ENCODE data around the gene SLC40A1. TPM values are rescaled to one million over a fixed set of nuclear protein-coding genes. Genes with fewer than 3 reads are reported as not detected.

Gene SLC40A1
- total RNA-seq, 1 experiment from 2014 or later: 1.7 TPM

DNA sequence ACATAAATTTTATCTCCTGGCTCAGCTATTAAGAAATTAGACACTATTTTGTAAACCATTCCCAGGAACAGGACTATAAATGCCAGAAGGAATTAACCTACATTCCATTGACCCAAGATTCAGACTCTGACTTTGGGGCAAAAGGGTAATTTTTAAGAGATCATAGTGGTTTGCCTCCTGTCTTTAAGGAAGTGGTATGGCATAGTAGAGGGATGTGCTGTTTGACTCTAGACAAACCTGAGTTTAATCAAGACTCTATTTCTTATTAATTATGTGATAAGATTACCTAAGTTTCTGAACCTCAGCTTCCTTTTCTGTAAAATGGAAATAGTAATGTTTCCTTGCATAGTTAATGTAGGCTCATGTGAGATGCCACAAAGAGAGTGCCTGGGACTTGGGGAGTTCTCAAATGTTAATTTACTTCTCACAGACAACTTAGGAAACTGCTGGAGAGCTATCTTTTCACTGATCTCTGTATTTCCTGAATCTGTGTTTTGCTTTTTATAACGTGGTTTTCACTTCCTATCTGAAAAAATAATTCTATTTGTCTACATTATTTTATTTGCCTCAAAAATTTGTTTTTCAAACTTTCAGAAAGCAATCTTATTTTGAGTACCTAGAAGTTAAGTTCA is 11.9 kb upstream of the SLC40A1 start:
- CTCF ChIA-PET: no interaction called here
- DNase-seq: no peak
- H3K36me3 ChIP-seq (ENCODE audit: low read depth, low read length): no peaks in the 10 kb centered on the region

DNA sequence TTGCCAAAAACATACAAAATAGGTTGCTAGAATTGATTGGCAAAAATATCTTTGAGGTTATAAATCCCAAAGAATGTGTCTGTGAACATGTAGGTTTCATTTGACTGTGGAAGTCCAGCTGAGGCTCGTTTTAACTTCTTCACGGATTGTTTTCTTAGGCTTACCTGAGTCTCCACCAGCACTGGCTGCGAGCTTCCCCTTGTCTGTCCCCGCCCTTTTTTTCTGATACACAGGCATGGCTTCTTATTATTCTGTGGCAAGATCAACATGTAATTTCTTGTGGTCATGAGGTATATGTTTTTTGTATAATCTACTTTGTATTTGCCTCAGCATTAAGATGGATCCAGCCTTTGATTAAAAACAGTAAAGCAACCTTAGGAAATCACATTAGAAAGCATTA is 7.2 kb upstream of the SLC40A1 start:
- H3K4me3 ChIP-seq (ENCODE audit: low read length): no peak overlapping the region
- no peaks in the 10 kb centered on the region for H4K20me1 ChIP-seq (ENCODE audit: low read length)
- no peak overlapping the region for H2AFZ ChIP-seq (ENCODE audit: low read length)
- no peak for ATAC-seq
- ChIA-PET POLR2A (ENCODE audit: unreplicated experiment) (no interaction called here), CTCF (no interaction called here)
- no peaks in the 10 kb centered on the region for H3K4me1 ChIP-seq (ENCODE audit: insufficient read depth, low read length)
- no peaks in the 10 kb centered on the region for H3K9me2 ChIP-seq (replicated peaks; ENCODE audit: low read length)
- no peaks in the 10 kb centered on the region for H3F3A ChIP-seq (ENCODE audit: low read length, unreplicated experiment)
- H3K79me2 ChIP-seq (ENCODE audit: low read length): no peaks in the 10 kb centered on the region
- intact Hi-C loops (cut with micrococcal nuclease): no loop called here
- no peaks in the 10 kb centered on the region for H3K9me3 ChIP-seq (ENCODE audit: low read length)
- no peak for DNase-seq
- H3K36me3 ChIP-seq (ENCODE audit: low read depth, low read length): no peaks in the 10 kb centered on the region
- no peak overlapping the region for H3K4me2 ChIP-seq (ENCODE audit: low read length)
- no peaks in the 10 kb centered on the region; the same call in 1 of the 2 replicates for H3K27me3 ChIP-seq (ENCODE audit: low read length)
- H3K9ac ChIP-seq (ENCODE audit: low read length): no peak overlapping the region
- no TSS peak for BruUV-seq (replicated peaks)
- TF ChIP-seq EZH2phosphoT487 (IDR thresholded peaks at IDR 0.05; ENCODE audit: borderline replicate concordance, low read length) (no peak), EZH2 (IDR thresholded peaks at IDR 0.05; ENCODE audit: low read length, unreplicated experiment) (no peak)
- TF ChIP-seq, protein P1, sequence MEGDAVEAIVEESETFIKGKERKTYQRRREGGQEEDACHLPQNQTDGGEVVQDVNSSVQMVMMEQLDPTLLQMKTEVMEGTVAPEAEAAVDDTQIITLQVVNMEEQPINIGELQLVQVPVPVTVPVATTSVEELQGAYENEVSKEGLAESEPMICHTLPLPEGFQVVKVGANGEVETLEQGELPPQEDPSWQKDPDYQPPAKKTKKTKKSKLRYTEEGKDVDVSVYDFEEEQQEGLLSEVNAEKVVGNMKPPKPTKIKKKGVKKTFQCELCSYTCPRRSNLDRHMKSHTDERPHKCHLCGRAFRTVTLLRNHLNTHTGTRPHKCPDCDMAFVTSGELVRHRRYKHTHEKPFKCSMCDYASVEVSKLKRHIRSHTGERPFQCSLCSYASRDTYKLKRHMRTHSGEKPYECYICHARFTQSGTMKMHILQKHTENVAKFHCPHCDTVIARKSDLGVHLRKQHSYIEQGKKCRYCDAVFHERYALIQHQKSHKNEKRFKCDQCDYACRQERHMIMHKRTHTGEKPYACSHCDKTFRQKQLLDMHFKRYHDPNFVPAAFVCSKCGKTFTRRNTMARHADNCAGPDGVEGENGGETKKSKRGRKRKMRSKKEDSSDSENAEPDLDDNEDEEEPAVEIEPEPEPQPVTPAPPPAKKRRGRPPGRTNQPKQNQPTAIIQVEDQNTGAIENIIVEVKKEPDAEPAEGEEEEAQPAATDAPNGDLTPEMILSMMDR (conservative IDR thresholded peaks at IDR 0.05; ENCODE audit: low read depth, low read length): no peak
- H3K27ac ChIP-seq (ENCODE audit: low read length): no peak overlapping the region

More for the DNA sequence above, 11.9 kb upstream of the SLC40A1 start:
- no peak overlapping the region for H2AFZ ChIP-seq (ENCODE audit: low read length)
- intact Hi-C loops (cut with micrococcal nuclease): no loop called here
- H3K4me3 ChIP-seq (ENCODE audit: low read length): no peak overlapping the region
- no peaks in the 10 kb centered on the region for H3K27me3 ChIP-seq (ENCODE audit: low read length)
- no peak for ATAC-seq
- BruUV-seq (replicated peaks): no TSS peak
- POLR2A ChIA-PET (ENCODE audit: unreplicated experiment): no interaction called here
- H3K4me2 ChIP-seq (ENCODE audit: low read length): no peak overlapping the region
- H3K9ac ChIP-seq (ENCODE audit: low read length): no peak overlapping the region
- H3F3A ChIP-seq (ENCODE audit: low read length, unreplicated experiment): no peaks in the 10 kb centered on the region
- no peaks in the 10 kb centered on the region for H3K9me2 ChIP-seq (replicated peaks; ENCODE audit: low read length)
- TF ChIP-seq EZH2 (IDR thresholded peaks at IDR 0.05; ENCODE audit: low read length, unreplicated experiment): no peak
- TF ChIP-seq, protein P1 (conservative IDR thresholded peaks at IDR 0.05; ENCODE audit: low read depth, low read length): no peak
- no peak for TF ChIP-seq EZH2phosphoT487 (IDR thresholded peaks at IDR 0.05; ENCODE audit: borderline replicate concordance, low read length)
- no peak overlapping the region for H3K27ac ChIP-seq (ENCODE audit: low read length)
- H4K20me1 ChIP-seq (ENCODE audit: low read length): no peaks in the 10 kb centered on the region
- no peaks in the 10 kb centered on the region for H3K9me3 ChIP-seq (ENCODE audit: low read length)
- H3K79me2 ChIP-seq (ENCODE audit: low read length): no peaks in the 10 kb centered on the region
- H3K4me1 ChIP-seq (ENCODE audit: insufficient read depth, low read length): no peaks in the 10 kb centered on the region

DNA sequence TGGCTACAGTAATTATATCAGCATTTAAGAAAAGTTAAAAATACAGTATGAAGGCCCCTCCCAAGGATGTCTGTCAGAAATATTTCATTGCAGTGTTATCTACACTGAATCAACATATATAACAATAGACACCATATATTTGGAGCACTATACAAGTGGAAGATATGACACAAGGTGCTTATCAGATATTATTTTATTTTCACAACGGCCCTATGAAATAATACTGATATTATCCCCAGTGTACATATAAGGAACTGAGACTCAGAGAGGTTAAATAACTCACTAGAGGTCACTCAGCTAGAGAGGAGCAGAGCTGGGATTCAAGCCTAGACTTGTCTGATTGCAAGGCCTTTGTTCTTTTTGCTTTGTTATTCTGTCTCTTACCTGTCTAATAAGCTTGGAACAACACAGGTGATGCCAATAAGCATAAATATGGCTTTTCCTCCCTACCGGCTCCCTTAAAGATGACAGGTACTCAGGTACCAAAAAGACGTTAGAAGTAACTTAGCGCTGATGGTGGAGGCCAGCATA is 4.7 kb upstream of the SLC40A1 start:
- no peaks in the 10 kb centered on the region for H3K9me3 ChIP-seq (ENCODE audit: low read length)
- no peaks in the 10 kb centered on the region for H3K79me2 ChIP-seq (ENCODE audit: low read length)
- no peak for DNase-seq
- intact Hi-C loops (cut with micrococcal nuclease): no loop called here
- H3K9me2 ChIP-seq (replicated peaks; ENCODE audit: low read length): no peaks in the 10 kb centered on the region
- H3K9ac ChIP-seq (ENCODE audit: low read length): no peak overlapping the region
- no peaks in the 10 kb centered on the region for H4K20me1 ChIP-seq (ENCODE audit: low read length)
- no peaks in the 10 kb centered on the region; the same call in 1 of the 2 replicates for H3K27me3 ChIP-seq (ENCODE audit: low read length)
- H3K36me3 ChIP-seq (ENCODE audit: low read depth, low read length): no peaks in the 10 kb centered on the region
- ChIA-PET CTCF (no interaction called here), POLR2A (ENCODE audit: unreplicated experiment) (no interaction called here)
- no peak overlapping the region for H2AFZ ChIP-seq (ENCODE audit: low read length)
- no peak overlapping the region for H3K4me3 ChIP-seq (ENCODE audit: low read length)
- no peak for ATAC-seq
- H3K4me2 ChIP-seq (ENCODE audit: low read length): no peak overlapping the region
- TF ChIP-seq, protein P1 (conservative IDR thresholded peaks at IDR 0.05; ENCODE audit: low read depth, low read length): no peak
- TF ChIP-seq EZH2phosphoT487 (IDR thresholded peaks at IDR 0.05; ENCODE audit: borderline replicate concordance, low read length): no peak
- TF ChIP-seq EZH2 (IDR thresholded peaks at IDR 0.05; ENCODE audit: low read length, unreplicated experiment): no peak
- 0 out of 2 replicates have a peak, but pooled peaks cover 8% of the 10 kb centered on the region for H3K4me1 ChIP-seq (ENCODE audit: insufficient read depth, low read length)
- H3K27ac ChIP-seq (ENCODE audit: low read length): no peak overlapping the region
- H3F3A ChIP-seq (ENCODE audit: low read length, unreplicated experiment): no peaks in the 10 kb centered on the region
- no TSS peak for BruUV-seq (replicated peaks)

Measured in PC-3 (cell line).